Endothelial cell of umbilical vein (primary cell): Measurements from ENCODE around the gene GNG10. TPM values are rescaled to one million over a fixed set of nuclear protein-coding genes. Genes with fewer than 3 reads are reported as not detected.

Experiments used
- BruUV-seq: library from RNA; stranded (reverse); fragments of 400-500 nt; replicated peaks from 2 replicates; lab custom pipeline; 2021; lab: Mats Ljungman, UMichigan
- CTCF ChIA-PET: fragments of 300-600, 350-600 bp; sonication (Branson Sonifier 250); formaldehyde crosslinking; loops from one replicate; lab custom pipeline; 2021; ENCODE audit warnings: antibody characterized with exemption, inconsistent platforms; lab: Charles Lee
- POLR2A ChIA-PET: fragments of 300-600, 350-600 bp; sonication (Branson Sonifier 250); formaldehyde crosslinking; loops from one replicate; lab custom pipeline; 2021; ENCODE audit warnings: antibody characterized with exemption, inconsistent platforms; lab: Charles Lee
- DNase-seq: peaks from one replicate; pipeline ENCODE4 v3.0.0-alpha.2; 2011; ENCODE audit warnings: low read depth, low spot score
- FAIRE-seq: peaks from 2 replicates; lab custom pipeline; 2011; peaks lifted over from hg19 to GRCh38; lab: Jason Lieb, UNC
- H2AFZ ChIP-seq: 2 replicates; pipeline ENCODE4 v1.6.0; 2012; ENCODE audit warnings: low read depth, low read length, control low read depth, inconsistent platforms
- H3K27ac ChIP-seq: 2 replicates; pipeline ENCODE4 v1.5.1; 2011; ENCODE audit warnings: low read depth, mild to moderate bottlenecking, control low read depth, low read length, moderate library complexity; ENCODE audit not compliant: insufficient read depth
- H3K27me3 ChIP-seq, 2 experiments: 2 replicates each; pipeline versions ENCODE4 v1.6.0 to v1.6.1; 2011; ENCODE audit warnings: low read length in 2 of 2, mixed read lengths in 1 of 2; ENCODE audit not compliant: control insufficient read depth in 2 of 2, insufficient read depth in 2 of 2
- H3K36me3 ChIP-seq, 2 experiments: 2 replicates in 1 of 2; 3 replicates in 1 of 2; pipeline ENCODE4 v1.5.1; 2011; ENCODE audit warnings: low read length in 2 of 2, mild to moderate bottlenecking in 1 of 2, moderate library complexity in 1 of 2; ENCODE audit not compliant: control insufficient read depth in 2 of 2, insufficient read depth in 2 of 2; ENCODE audit errors: extremely low read depth in 1 of 2
- H3K4me1 ChIP-seq: 3 replicates; pipeline ENCODE4 v1.5.1; 2011; ENCODE audit warnings: mild to moderate bottlenecking, low read length; ENCODE audit not compliant: control insufficient read depth, insufficient read depth; ENCODE audit errors: extremely low read depth
- H3K4me2 ChIP-seq: 2 replicates; pipeline ENCODE4 v1.6.1; 2011; ENCODE audit warnings: low read length, control low read depth, mixed read lengths; ENCODE audit not compliant: insufficient read depth
- H3K4me3 ChIP-seq, 3 experiments: fragments of 200-600 bp in 1 of 3; sonication (generic), shearing (Covaris generic) in 1 of 3; replicated peaks in 1 of 3; 2 replicates each; pipeline ENCODE4 v1.5.1; 2011 to 2016; ENCODE audit warnings: control low read depth in 3 of 3, low read length in 3 of 3, mild to moderate bottlenecking in 2 of 3, inconsistent platforms in 1 of 3, low read depth in 1 of 3, moderate library complexity in 1 of 3; ENCODE audit not compliant: insufficient read depth in 1 of 3
- H3K79me2 ChIP-seq: 2 replicates; pipeline ENCODE4 v1.6.0; 2012; ENCODE audit warnings: low read length, inconsistent platforms; ENCODE audit not compliant: control insufficient read depth, insufficient read depth
- H3K9ac ChIP-seq: replicated peaks from 2 replicates; pipeline ENCODE3; 2011; ENCODE audit warnings: low read length, control low read depth; ENCODE audit not compliant: insufficient read depth; ENCODE audit errors: extremely low read depth
- H3K9me1 ChIP-seq: replicated peaks from 3 replicates; pipeline ENCODE4 v1.6.0; 2011; ENCODE audit warnings: mild to moderate bottlenecking, low read length; ENCODE audit not compliant: control insufficient read depth, insufficient read depth; ENCODE audit errors: extremely low read depth
- H3K9me3 ChIP-seq: replicated peaks from 2 replicates; pipeline ENCODE4 v1.5.1; 2012; ENCODE audit warnings: low read length, inconsistent platforms; ENCODE audit not compliant: control insufficient read depth, insufficient read depth
- H4K20me1 ChIP-seq: replicated peaks from 2 replicates; pipeline ENCODE3; 2011; ENCODE audit warnings: mild to moderate bottlenecking, low read length; ENCODE audit not compliant: control insufficient read depth, insufficient read depth; ENCODE audit errors: extremely low read depth
- CTCF ChIP-seq, 2 donors: IDR thresholded peaks; 1 replicate in 1 of 2; 2 replicates in 1 of 2; pipeline ENCODE4 v1.5.1; 2011; ENCODE audit warnings: low read length in 2 of 2, mild to moderate bottlenecking in 2 of 2, moderate library complexity in 2 of 2, control low read depth in 1 of 2, inconsistent platforms in 1 of 2, low read depth in 1 of 2; ENCODE audit not compliant: insufficient read depth in 1 of 2; ENCODE audit errors: extremely low read depth in 1 of 2
- EZH2 ChIP-seq: IDR thresholded peaks from 2 replicates; pipeline ENCODE4 v1.6.1; 2012; ENCODE audit warnings: borderline replicate concordance, low read depth, mild to moderate bottlenecking, moderate library complexity, low read length, inconsistent platforms; ENCODE audit not compliant: severe bottlenecking
- FOS ChIP-seq: IDR thresholded peaks from 2 replicates; pipeline ENCODE4 v1.6.1; 2011; ENCODE audit warnings: mild to moderate bottlenecking, low read length, moderate library complexity, borderline replicate concordance; ENCODE audit not compliant: insufficient read depth
- GATA2 ChIP-seq: IDR thresholded peaks from 2 replicates; pipeline ENCODE4 v1.7.0; 2011; ENCODE audit warnings: low read depth, mild to moderate bottlenecking, moderate library complexity, mixed read lengths, low read length; ENCODE audit not compliant: insufficient read length, insufficient read depth
- JUN ChIP-seq: IDR thresholded peaks from 2 replicates; pipeline ENCODE4 v1.6.1; 2011; ENCODE audit warnings: borderline replicate concordance, low read depth; ENCODE audit not compliant: insufficient read length, insufficient read depth
- MAX ChIP-seq: IDR thresholded peaks from 2 replicates; pipeline ENCODE4 v1.6.1; 2011; ENCODE audit not compliant: insufficient read depth, insufficient read length
- MYC ChIP-seq: IDR thresholded peaks from one replicate; pipeline ENCODE4 v1.6.1; 2011; ENCODE audit warnings: mild to moderate bottlenecking, low read depth, low read length
- POLR2A ChIP-seq: IDR thresholded peaks from 2 replicates; pipeline ENCODE4 v1.6.1; 2012; ENCODE audit warnings: low read depth, mild to moderate bottlenecking, control low read depth, low read length
- POLR2AphosphoS5 ChIP-seq: IDR thresholded peaks from 2 replicates; pipeline ENCODE4 v1.6.1; 2012; ENCODE audit warnings: low read depth, mild to moderate bottlenecking, control low read depth, low read length, moderate library complexity; ENCODE audit not compliant: insufficient read depth
- dilution Hi-C: fragments of 300-500 bp; cut with MboI; formaldehyde crosslinking; loops from one replicate; pipeline ENCODE4 v1.15.0; 2019; ENCODE audit warnings: low sequenced_read_pairs; ENCODE audit not compliant: extremely low pct_ligation_motif_present
- intact Hi-C: fragments of 100-400 bp; cut with micrococcal nuclease; formaldehyde crosslinking; loops from one replicate; pipeline ENCODE4 v1.10.0; 2022
- polyA plus RNA-seq, 4 experiments: library from polyadenylated mRNA; depleted of rRNA in 3 of 4; stranded (reverse) in 3 of 4; unstranded in 1 of 4; fragments of >200 nt; gene quantifications; 2 replicates each; pipeline versions ENCODE4 v1.2.1 to v1.2.3, GENCODE V29; 2011 to 2012; ENCODE audit warnings: missing spikeins in 1 of 4
- total RNA-seq: library from RNA; stranded (reverse); gene quantifications from 2 replicates; pipeline ENCODE4 v1.2.3, GENCODE V29; 2021

GNG10 gene
- total and polyA plus RNA-seq, 2 donors (not counting 3 experiments of a cell fraction or from before 2014, with no cell fraction given): 31.9 to 33.0 TPM

- Histone ChIP-seq H3K9ac (no peak overlapping the region), H3K4me1 (no peaks in the 10 kb centered on the region), H3K79me2 (no peaks in the 10 kb centered on the region), H4K20me1 (no peaks in the 10 kb centered on the region), H3K36me3 (no peaks in the 10 kb centered on the region), H3K27ac (no peak overlapping the region), H2AFZ (no peak overlapping the region), H3K4me3 (no peak overlapping the region), H3K4me2 (no peak overlapping the region), H3K9me1 (no peaks in the 10 kb centered on the region), H3K27me3 (no peaks in the 10 kb centered on the region), H3K9me3 (no peaks in the 10 kb centered on the region)
- TF ChIP-seq FOS (no peak), MYC (no peak), CTCF (IDR thresholded peaks at IDR 0.05; ENCODE audit: extremely low read depth in 1 of 2, insufficient read depth in 1 of 2, low read depth in 1 of 2, low read length in 2 of 2) (no peak)
- no peak for FAIRE-seq
- intact Hi-C loops: no loop called here
- no TSS peak for BruUV-seq
- no peak for DNase-seq
- POLR2A ChIA-PET: no interaction called here
- dilution Hi-C loops: no loop called here
- CTCF ChIA-PET: interaction anchor here (1.0 kb wide), 1 partner anchor 11 kb away, joined by 3 read pairs; no protein-coding TSS in a partner anchor
Measured at GRCh38 chr9:111711548-111711947, 50.1 kb downstream of the GNG10 start.

GRCh38 chr9:111712369-111712768 lies 51.0 kb downstream of the GNG10 start:
- no peak overlapping the region for H3K9ac ChIP-seq
- dilution Hi-C loops: no loop called here
- no peaks in the 10 kb centered on the region for H3K9me3 ChIP-seq
- no peak overlapping the region for H2AFZ ChIP-seq
- FAIRE-seq (no peak), DNase-seq (no peak)
- TF ChIP-seq MAX (no peak), FOS (no peak), JUN (no peak), MYC (no peak), POLR2A (no peak), EZH2 (no peak), CTCF (IDR thresholded peaks at IDR 0.05; ENCODE audit: extremely low read depth in 1 of 2, insufficient read depth in 1 of 2, low read depth in 1 of 2, low read length in 2 of 2) (no peak), POLR2AphosphoS5 (no peak), GATA2 (no peak)
- no peaks in the 10 kb centered on the region for H3K9me1 ChIP-seq
- H3K4me3 ChIP-seq: no peak overlapping the region
- no peaks in the 10 kb centered on the region for H3K79me2 ChIP-seq
- POLR2A ChIA-PET: no interaction called here
- no peak overlapping the region for H3K27ac ChIP-seq
- no peaks in the 10 kb centered on the region for H3K27me3 ChIP-seq
- no peaks in the 10 kb centered on the region for H3K4me1 ChIP-seq
- intact Hi-C loops: no loop called here
- H3K36me3 ChIP-seq: no peaks in the 10 kb centered on the region
- no peak overlapping the region for H3K4me2 ChIP-seq
- CTCF ChIA-PET: interaction anchor here (1.0 to 1.3 kb wide), 2 partner anchors 12 to 13 kb away, joined by 3 read pairs; no protein-coding TSS in a partner anchor
- no TSS peak for BruUV-seq
- no peaks in the 10 kb centered on the region for H4K20me1 ChIP-seq
